ENCODE measurements around the gene TCP10L.
"Not testable (repeated sequence)": the region's sequence is repeated elsewhere in the genome, so short reads cannot be mapped to it uniquely, and the experiment has no call there.

The TCP10L gene

DNA sequence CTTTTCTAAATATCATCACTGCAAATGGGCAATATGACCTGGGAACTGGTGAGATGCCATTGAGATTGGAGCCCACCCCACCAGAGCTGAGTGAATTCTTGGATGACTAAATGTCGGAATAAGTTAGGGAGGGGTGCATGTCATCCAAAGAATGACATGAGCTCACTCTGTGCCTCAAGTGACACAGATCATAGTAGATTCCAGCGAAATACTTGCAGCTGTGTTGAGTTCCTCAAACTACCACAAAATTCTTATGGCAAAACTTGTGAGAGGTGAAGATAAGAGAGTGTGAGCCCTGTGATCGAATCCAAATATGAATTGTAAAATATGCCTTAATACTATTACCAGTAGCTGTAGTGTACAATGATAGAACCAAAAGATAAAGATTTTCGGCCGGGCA is 2.3 kb upstream of the TCP10L start:
- DNase-seq (ENCODE audit: insufficient read length, low spot score) = no peak
- FAIRE-seq = no peak

DNA sequence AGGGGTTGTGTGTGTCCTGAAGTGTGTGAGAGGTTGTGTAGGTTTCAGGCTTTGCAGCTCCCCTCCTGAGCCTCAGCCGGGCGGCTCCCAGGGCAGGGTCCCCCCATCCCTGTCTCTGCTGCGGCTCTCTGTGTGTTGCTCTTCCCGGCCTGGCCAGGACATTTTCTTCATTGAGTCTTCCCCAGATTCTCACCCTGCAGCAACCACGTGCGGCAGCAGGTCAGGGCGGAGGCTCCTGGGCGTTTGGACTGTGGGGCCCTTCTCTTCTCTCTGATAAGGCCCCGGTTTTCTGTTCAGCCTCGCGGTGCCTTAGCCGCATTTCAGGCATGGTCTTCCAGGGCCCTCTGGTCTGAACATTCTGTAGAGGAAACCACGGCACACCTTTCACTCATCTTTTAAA is 1.8 kb upstream of the TCP10L start:
- no peak for FAIRE-seq
- no peak for DNase-seq (ENCODE audit: insufficient read length, low spot score)

DNA sequence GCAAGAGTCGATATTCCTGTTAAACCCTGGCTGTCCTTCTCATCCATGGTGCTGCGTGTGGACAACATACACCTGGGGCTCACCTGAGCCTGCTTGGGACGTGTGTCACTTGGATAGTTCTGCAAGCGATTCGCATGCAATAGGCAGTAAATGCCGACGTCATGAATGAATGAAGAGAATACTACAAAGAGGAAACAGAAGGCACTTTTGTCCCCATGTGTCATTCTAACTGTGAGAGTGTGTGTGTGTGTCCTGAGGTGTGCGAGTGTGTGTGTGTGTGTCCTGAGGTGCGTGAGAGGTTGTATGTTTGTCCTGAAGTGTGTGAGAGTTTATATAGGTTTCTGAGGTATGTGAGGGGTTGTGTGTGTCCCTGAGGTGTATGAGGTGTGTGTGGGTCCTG is 647 bp upstream of the TCP10L start:
- FAIRE-seq (no peak), DNase-seq (ENCODE audit: insufficient read length, low spot score) (no peak)

DNA sequence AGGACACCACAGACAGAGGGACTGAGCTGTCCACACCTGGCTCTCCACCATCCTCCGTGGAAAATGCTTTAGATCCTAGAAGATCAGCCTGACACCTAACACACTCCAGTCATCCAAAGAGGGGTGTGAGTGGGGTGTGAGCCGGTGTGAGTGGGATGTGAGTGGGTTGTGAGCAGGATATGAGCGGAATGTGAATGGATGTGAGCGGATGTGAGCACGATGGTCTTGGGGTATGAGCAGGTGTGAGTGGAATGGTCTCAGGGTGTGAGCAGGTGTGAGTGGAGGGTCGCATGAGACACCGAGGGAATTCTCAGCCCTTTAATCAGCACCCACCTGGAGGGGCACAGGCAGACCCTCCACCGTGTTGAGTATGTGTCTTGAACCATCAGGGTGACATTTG is 851 bp downstream of the TCP10L start:
- no peak for DNase-seq (ENCODE audit: insufficient read length, low spot score)
- FAIRE-seq = no peak

DNA sequence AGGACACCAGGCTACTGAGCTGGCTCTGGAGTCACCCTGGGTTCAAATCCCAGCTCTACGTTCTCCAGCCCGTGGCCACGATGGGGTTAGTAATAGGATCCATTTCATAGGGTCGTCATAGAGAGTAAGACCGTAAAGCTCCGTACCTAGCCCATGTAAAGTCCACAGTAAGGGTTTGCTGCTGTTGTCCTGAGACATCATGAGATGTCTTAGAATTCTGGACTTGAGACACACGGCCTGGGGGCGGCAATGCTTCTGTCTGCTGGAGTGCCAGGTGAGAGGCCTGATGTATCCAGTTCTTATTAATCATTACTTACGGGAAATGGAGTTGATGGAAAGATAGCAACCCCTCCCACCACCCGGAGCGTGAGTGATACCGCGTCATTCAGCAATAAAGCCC is 3.6 kb downstream of the TCP10L start:
- DNase-seq (ENCODE audit: insufficient read length, low spot score) (no peak), FAIRE-seq (no peak)

DNA sequence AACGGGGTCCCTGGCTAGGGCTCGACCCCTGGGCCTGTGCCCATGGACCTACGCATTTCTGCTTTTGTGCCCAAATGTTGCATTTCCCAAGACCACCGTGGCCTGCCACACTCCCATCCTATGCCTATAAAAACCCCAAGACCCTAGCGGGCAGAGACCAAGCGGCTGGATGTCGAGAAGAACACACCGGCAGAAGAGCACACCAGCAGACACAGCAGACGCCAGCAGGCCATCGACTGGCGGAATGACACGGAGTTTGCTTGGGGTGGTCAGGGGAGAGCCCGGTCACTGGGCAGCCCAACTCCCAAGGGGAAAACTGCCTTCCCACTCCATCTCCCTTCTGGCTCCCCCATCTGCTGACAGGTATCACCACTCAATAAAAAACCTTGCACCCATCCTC is 4.4 kb downstream of the TCP10L start:
- no peak for DNase-seq (ENCODE audit: insufficient read length, low spot score)

DNA sequence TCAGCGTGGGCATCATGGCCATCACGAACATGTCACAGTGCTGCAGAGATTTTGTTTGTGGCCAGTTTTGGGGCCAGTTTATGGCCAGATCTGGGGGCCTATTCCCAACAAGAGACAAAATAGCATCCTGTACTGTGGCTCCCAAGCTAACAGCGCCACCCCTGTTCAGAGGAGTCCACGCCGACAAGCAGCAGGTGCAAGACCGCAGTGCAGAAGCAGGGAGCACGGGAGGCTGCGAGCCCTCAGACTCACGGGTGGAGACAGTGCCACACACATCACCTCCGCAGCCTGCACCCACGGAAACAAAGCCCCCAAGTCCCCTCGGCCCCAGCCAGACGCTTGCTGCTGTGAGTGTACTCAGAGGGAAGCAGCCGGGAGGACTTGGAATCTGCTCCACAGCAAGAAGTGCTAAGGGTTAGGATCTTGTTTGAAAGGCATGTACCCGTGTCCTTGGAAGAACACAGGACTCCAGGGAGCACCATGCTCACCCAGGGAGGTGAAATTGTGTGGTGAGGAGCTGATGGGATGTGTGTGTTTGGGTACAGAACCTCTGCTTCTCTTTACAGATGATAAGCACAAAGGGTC is 7.1 kb downstream of the TCP10L start:
- no peak for FAIRE-seq
- DNase-seq (ENCODE audit: insufficient read length, low spot score) = no peak

More for the DNA sequence above, 4.4 kb downstream of the TCP10L start:
- no peak for FAIRE-seq

DNA sequence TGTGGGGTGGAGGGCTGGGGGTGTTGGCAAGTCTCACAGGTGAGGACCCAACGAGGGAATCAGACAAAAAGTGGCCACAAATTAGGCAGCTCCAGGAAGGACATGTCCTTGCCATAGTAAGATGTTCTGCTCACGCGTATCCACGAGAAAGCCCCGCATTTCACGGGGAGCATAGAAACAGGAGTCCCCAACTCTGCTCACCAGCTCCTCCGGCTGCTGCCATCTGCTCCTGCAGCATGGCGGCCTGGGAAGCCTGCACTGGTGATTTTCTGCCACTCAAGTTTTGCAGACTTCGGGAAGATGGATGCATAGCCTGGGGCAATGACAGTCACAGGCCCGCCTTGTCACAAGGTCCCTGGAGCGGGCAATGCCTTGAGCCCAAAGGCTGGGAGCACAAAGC is 9.3 kb downstream of the TCP10L start:
- DNase-seq (ENCODE audit: insufficient read length, low spot score) (no peak), FAIRE-seq (no peak)

DNA sequence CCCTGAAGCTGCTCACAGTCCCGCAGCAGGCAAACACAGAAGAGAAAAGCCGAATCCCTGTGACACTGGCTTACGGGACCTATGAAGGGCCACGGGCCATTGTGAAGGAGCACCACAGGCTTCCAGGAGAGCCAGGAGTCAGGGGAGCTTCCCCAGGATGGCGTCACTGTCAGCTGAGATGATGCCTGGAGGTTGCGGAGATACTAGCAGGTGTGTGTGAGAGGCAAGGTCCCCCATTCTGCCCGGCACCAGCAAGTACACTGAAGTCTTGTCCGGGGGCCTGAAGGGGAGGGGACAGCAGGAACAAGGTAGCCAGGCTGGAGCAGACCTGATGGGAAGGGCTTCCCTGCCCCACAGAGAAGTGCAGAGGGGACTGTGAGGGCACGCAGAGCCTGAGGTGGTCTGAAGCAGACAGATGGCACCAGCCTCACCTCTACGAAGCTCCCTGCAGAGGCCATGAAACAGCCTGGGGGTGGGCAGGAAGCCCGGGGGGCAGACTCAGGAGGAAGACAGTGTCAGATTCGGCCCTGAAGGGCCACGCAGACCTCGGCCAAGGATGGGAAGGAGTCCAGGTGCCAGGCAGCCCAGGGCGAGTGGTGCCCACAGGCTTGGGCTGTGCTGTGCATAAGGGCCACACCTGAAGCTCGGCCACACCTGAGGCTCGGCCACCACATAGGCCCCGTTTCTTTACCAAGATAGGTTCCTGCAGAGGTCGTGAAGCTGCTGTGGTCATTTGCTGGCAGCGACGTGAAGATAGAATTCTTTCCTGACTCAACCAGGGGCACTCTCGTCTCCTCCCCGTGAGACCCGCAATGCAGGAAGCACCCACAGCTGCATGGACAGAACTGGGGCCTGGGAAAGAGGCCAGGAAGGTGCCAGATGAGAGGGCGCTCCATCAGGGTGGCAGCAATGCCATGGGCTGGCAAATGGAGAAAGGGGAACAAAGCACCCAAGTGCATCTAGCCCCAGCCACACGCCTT is 10.1 kb downstream of the TCP10L start:
- FAIRE-seq = no peak

DNA sequence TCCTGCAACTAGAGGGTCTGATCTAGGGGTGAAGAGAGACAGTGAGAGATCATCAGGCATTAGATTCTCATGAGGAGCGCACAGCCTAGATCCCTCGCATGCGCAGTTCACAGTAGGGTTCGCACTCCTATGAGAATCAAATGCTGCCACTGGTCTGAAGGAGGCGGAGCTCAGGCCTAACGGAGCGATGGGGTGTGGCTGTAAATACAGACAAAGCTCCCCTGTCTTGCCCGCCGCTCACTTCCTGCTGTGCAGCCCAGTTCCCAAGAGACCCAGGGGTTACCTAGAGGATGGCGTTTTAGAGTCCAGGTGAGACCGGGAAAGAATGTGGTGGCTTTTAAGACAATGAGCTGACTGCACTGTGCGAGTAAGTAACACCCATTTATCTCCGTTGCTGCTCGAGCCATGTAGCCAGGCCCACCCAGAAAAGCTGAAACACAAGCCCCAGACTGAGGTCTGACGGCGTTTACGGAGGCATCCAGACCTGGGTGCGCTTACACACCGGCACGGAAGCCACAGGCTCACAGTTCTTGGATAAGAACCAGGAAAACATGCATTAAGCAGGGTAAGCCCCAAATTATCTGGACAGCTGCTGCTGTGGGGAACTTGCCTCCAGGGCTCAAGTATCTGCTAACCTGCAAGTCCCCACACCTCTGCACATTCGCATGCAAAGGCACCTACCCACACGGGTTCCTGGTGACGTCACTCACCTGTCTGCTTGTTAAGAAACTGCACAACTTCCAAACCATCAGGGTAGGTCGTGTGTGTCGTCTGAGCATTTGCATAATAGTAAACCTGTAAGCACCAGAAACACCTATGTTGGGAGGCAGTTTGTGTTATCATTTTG is 12.5 kb downstream of the TCP10L start:
- DNase-seq (ENCODE audit: insufficient read length, low spot score) (no peak), FAIRE-seq (no peak)

More for the DNA sequence above, 10.1 kb downstream of the TCP10L start:
- no peak for DNase-seq (ENCODE audit: insufficient read length, low spot score)

DNA sequence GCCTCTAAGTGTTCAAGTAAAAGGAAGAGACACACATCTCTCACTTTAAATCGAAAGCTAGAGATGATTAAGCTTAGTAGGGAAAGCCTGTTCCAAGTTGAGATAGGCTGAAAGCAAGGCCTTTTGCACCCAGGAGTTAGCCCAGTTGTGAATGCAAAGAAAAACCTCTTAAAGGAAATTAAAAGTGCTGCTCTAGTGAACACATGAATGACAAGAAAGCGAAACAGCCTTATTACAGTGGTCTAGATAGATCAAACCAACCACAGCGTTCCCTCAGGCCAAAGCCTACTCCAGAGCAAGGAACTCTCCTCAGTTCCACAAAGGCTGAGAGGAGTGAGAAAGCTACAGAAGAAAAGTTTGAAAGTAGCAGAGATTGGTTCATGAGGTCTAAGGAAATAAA is 14.9 kb downstream of the TCP10L start:
- DNase-seq (ENCODE audit: insufficient read length, low spot score) (no peak), FAIRE-seq (no peak)

DNA sequence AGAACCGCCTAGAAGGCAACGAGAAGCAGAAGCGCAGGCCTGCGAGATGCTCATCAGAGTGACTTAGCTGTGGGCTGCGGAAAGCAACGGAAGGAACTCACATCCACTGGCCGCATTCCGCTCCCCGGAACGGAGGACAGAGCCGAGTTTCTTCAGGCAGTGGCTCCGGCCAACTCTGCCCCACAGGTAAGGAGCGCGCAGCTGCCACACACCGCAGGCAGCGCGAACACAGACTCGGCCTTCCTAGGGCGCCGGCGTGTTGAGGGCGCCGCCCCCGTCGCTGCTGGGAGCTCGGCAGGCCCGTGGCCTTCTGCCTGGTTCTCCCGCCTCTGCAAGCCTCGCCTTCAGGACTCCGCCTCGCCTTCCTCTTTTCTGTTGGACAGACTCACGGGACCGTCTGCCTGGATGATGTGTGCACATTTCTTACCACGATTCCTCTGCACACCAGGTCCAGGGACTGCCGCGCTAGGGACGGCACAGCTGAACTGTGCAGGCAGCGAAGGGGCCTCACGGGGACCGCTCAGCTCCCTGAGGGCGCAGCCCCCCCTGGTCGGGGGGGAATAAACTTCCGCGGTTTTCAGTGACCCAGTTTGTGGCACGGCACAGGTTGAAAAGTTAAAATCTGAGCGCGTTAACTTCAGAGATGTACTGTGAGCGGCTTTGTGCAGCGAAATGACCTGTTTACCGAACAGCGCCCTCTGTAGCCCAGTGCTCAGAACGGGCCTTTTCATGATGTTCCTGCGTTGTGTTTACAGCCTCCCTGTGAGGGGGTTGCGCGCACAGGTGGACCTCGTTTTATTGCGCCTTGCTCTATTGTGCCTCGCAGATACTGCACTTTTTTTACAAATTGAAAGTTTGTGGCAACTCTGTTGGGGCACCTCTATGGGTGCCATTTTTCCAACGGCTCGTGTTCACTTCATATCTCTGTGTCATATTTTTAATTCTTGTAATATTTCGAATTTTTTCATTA is 15.8 kb downstream of the TCP10L start:
- FAIRE-seq = peak; percentile 54
- DNase-seq (ENCODE audit: insufficient read length, low spot score) = peak; percentile 79

DNA sequence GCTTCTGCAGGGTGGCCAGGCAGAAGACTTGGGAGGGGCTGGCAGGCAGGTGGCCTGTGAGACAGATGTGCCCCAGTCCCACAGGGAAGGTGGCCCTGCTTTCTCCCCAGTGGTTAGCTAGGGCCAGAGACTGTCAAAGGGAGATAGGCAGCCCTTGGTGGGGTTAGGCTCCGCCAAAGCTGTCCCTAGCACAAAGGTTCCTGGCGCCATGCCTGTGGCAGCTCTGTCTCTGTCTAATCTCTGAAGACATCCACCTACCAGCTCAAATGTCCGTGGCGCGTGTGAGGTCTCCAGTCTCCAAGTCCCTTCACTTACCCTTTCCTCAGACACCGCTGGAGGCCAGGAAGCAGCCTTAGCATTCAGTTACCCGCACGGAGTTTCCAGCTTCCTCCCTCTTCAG is 17.7 kb downstream of the TCP10L start:
- FAIRE-seq (no peak), DNase-seq (ENCODE audit: insufficient read length, low spot score) (no peak)

DNA sequence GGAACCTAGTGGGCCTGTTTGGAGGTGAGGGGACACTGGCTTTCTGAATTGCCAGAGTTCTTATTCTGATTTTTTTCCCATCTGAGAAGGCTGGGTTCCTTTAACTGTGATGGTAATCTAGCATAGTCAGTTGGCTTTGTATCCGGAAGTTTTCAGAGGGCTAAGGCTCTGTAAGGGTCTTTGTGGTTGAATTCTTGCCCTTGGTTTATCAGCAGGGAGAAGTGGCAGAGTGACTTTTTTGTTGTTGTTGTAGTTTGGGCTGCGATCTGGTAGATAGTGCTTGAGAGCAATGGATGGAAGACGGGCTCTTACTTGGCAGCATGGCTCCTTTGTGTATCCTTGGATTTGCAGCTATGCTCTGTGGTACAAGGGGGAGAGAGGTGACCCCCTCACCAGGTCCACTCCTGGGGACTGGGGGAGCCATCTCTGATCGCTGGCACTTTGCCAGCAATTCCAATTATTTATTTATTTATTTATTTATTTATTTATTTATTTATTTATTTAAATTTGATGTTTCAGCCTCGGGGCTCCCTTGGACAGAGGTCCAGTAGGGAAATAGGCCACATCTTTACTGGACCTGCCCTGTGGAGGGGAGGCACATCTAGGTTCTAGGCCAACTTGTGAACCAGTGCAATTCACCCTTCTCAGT is 18.5 kb downstream of the TCP10L start:
- FAIRE-seq = no peak
- no peak for DNase-seq (ENCODE audit: insufficient read length, low spot score)

DNA sequence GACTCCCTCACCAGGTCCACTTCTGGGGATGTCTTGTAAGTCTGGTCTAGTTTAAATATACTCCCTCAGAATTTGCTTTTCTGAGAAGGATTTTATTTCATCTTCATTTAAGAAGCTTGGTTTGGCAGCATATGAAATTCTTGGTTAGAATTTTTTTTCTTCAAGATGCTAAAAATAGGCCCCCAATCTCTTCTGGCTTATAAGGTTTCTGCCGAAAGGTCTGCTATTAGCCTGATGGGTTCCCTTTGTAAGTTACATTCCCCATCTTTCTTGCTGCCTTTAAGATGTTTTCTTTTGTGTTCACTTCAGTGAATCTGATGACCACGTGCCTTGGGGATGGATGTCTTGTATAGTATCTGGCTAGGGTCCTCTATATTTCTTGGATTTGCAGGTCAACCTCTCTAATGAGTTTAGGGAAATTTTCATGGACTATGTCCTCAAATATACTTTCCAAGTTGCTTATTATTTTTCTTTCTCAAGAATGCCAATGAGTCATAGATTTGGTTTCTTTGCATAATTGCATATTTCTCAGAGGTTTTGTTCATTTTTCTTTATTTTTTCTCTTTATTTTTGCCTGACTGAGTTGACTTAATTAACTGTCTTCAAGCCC is 19.4 kb downstream of the TCP10L start:
- FAIRE-seq = no peak
- DNase-seq (ENCODE audit: insufficient read length, low spot score) = no peak

DNA sequence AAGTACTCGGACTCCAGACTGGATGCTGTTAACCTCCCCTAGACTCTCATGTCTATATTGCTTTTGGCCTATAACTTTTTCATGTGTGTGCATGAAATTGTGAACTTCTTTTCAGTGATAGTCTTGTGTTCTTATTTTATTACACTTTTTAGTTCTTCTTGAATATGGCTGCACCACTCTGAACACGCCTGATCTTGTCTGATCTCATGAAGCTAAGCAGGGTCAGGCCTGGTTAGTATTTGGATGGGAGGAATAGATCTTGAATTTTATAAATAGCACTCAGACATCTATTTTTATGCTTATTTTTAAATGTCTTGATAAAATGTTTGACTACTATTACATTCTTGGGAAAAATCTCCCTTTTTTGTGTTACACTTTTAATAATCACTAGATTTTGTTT is 22.4 kb downstream of the TCP10L start:
- FAIRE-seq = no peak
- DNase-seq (ENCODE audit: insufficient read length, low spot score) = no peak

DNA sequence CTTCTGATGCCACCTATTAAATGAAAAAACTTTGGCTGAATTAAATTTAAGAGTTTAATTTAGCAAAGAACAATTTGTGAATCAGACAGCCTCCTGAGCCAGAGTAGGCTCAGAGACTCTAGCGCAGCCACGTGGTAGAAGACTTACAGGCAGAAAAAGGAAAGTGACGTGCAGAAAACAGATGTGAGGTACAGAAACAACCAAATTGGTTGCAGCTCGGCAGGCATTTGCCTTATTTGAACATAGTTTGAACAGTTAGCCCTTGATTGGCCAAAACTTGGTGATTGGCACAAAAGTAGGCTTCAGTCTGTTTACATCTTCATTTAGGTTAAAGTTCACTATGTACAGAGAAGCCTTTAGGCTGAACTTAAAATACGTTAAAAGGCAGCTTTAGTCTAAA is 22.9 kb downstream of the TCP10L start:
- no peak for DNase-seq (ENCODE audit: insufficient read length, low spot score)

DNA sequence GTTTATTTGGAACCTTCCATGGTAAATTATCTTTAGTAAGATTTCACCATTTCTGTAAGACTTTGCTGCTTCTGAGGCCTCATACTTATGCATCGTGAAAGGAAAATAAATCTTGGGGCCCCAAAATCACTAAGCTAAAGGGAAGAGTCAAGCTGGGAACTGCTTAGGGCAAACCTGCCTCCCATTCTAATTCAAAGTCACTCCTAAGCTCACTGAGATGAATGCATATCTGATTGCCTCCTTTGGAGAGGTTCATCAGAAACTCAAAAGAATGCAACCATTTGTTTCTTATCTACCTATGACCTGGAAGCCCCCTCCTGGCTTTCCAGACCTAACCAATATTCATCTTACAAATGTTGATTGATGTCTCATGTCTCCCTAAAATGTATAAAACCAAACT is 23.8 kb downstream of the TCP10L start:
- FAIRE-seq; DNase-seq (ENCODE audit: insufficient read length, low spot score): not testable (repeated sequence)

More for the DNA sequence above, 22.9 kb downstream of the TCP10L start:
- peak; percentile 23 for FAIRE-seq

DNA sequence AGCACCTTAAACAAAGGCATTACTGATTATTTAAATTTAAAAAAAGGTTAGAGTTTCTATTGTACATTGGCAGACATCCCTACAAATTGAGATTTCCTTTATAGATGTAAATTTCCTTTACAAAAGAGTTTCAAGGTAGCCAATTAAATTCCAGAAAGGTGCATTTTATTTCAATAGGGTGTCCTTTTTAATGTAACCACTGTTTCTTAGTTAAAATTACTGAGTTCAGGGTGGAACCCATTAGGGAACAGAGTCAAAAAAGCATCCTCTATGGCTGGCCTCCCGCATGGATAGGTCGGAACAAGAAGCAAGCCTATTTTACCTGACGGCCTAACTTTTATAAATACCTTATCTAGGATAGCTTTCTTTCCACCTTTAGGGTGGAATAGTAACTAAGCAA is 24.4 kb downstream of the TCP10L start:
- FAIRE-seq = no peak

More for the DNA sequence above, 24.4 kb downstream of the TCP10L start:
- no peak for DNase-seq (ENCODE audit: insufficient read length, low spot score)
